ENCODE measurements around the gene SOD1. TPM values are rescaled to one million over a fixed set of nuclear protein-coding genes. Genes with fewer than 3 reads are reported as not detected.
A peak's percentile ranks its signal among the peaks of the same experiment; 100 is the strongest.
"Not testable (repeated sequence)": the region's sequence is repeated elsewhere in the genome, so short reads cannot be mapped to it uniquely, and the experiment has no call there.

The SOD1 gene
- 100 to 1,000 TPM in 11 of 12 donors, not detected in 1; 106 to 158 (median 133) TPM for polyA plus RNA-seq (ENCODE audit: insufficient read length in 12 of 12)
- long read RNA-seq, donor 1, transcript SOD1-201 (5 exons, 966 nt): major isoform, 193 of 226 reads
- long read RNA-seq, donor 1, partial matches to known transcripts: 20 of 226 reads
- long read RNA-seq, donor 1, other reads (novel, unspliced or antisense): 13 of 226 reads
- long read RNA-seq, donor 2, transcript SOD1-201 (5 exons, 966 nt): major isoform, 126 of 149 reads
- long read RNA-seq, donor 2, partial matches to known transcripts: 15 of 149 reads
- long read RNA-seq, donor 2, other reads (novel, unspliced or antisense): 7 of 149 reads
- long read RNA-seq, donor 3, transcript SOD1-201 (5 exons, 966 nt): major isoform, 72 of 77 reads
- long read RNA-seq, donor 3, partial matches to known transcripts: 5 of 77 reads
- long read RNA-seq, donor 3, other reads (novel, unspliced or antisense): 0 of 77 reads
- long read RNA-seq, donor 4, transcript SOD1-201 (5 exons, 966 nt): major isoform, 54 of 66 reads
- long read RNA-seq, donor 4, partial matches to known transcripts: 12 of 66 reads
- long read RNA-seq, donor 4, other reads (novel, unspliced or antisense): 0 of 66 reads
- long read RNA-seq, donor 5, transcript SOD1-201 (5 exons, 966 nt): major isoform, 160 of 202 reads
- long read RNA-seq, donor 5, partial matches to known transcripts: 24 of 202 reads
- long read RNA-seq, donor 5, other reads (novel, unspliced or antisense): 17 of 202 reads
- long read RNA-seq, donor 6, transcript SOD1-201 (5 exons, 966 nt): major isoform, 93 of 99 reads
- long read RNA-seq, donor 6, partial matches to known transcripts: 5 of 99 reads
- long read RNA-seq, donor 6, other reads (novel, unspliced or antisense): 0 of 99 reads
- long read RNA-seq, donor 7, transcript SOD1-201 (5 exons, 966 nt): major isoform, 78 of 94 reads
- long read RNA-seq, donor 7, partial matches to known transcripts: 10 of 94 reads
- long read RNA-seq, donor 7, other reads (novel, unspliced or antisense): 6 of 94 reads
- long read RNA-seq, donor 8, transcript SOD1-201 (5 exons, 966 nt): major isoform, 157 of 175 reads
- long read RNA-seq, donor 8, partial matches to known transcripts: 13 of 175 reads
- long read RNA-seq, donor 8, other reads (novel, unspliced or antisense): 5 of 175 reads
- long read RNA-seq, donor 9, transcript SOD1-201 (5 exons, 966 nt): major isoform, 102 of 118 reads
- long read RNA-seq, donor 9, partial matches to known transcripts: 10 of 118 reads
- long read RNA-seq, donor 9, other reads (novel, unspliced or antisense): 6 of 118 reads
- long read RNA-seq, donor 10, transcript SOD1-201 (5 exons, 966 nt): major isoform, 122 of 133 reads
- long read RNA-seq, donor 10, partial matches to known transcripts: 11 of 133 reads
- long read RNA-seq, donor 10, other reads (novel, unspliced or antisense): 0 of 133 reads
- long read RNA-seq, donor 11, transcript SOD1-201 (5 exons, 966 nt): major isoform, 176 of 220 reads
- long read RNA-seq, donor 11, partial matches to known transcripts: 34 of 220 reads
- long read RNA-seq, donor 11, other reads (novel, unspliced or antisense): 10 of 220 reads

- peak; percentile 95 for DNase-seq
Measured at GRCh38 chr21:31659536-31660258, at the start of gene SOD1. Gene SOD1 (plus strand): TSS chr21:31659693. CDS start chr21:31659770, 77 bp downstream.

GRCh38 chr21:31611445-31611844 lies 48.0 kb upstream of the SOD1 start:
- DNase-seq: no peak

GRCh38 chr21:31612894-31613785 lies 46.4 kb upstream of the SOD1 start:
- no peak for DNase-seq

- no peak for DNase-seq
Measured at GRCh38 chr21:31614705-31615104, 44.8 kb upstream of the SOD1 start.

- DNase-seq: no peak
Measured at GRCh38 chr21:31616216-31616615, 43.3 kb upstream of the SOD1 start.

- DNase-seq: no peak
Measured at GRCh38 chr21:31618696-31619430, 40.6 kb upstream of the SOD1 start.

GRCh38 chr21:31622397-31622796 lies 37.1 kb upstream of the SOD1 start:
- DNase-seq: no peak

GRCh38 chr21:31623664-31624063 lies 35.8 kb upstream of the SOD1 start:
- no peak for DNase-seq

GRCh38 chr21:31624181-31624580 lies 35.3 kb upstream of the SOD1 start:
- no peak for DNase-seq

GRCh38 chr21:31624961-31625491 lies 34.5 kb upstream of the SOD1 start:
- no peak for DNase-seq

GRCh38 chr21:31629972-31630711 lies 29.4 kb upstream of the SOD1 start:
- DNase-seq: peak; percentile 8

GRCh38 chr21:31631881-31632280 lies 27.6 kb upstream of the SOD1 start:
- not testable (repeated sequence) for DNase-seq

- no peak for DNase-seq
Measured at GRCh38 chr21:31634993-31635392, 24.5 kb upstream of the SOD1 start.

GRCh38 chr21:31636874-31637273 lies 22.6 kb upstream of the SOD1 start:
- no peak for DNase-seq

- no peak for DNase-seq
Measured at GRCh38 chr21:31641416-31641922, 18.0 kb upstream of the SOD1 start.

GRCh38 chr21:31644643-31645042 lies 14.8 kb upstream of the SOD1 start:
- DNase-seq: no peak

- DNase-seq: no peak
Measured at GRCh38 chr21:31647650-31648049, 11.8 kb upstream of the SOD1 start.
